Retinal pigment epithelial cell (primary cell): Measurements from ENCODE around the gene FLT4.

Experiments
- DNase-seq: peaks from one replicate; pipeline ENCODE4 v3.0.0-alpha.2; 2010; ENCODE audit warnings: low read depth
- H3K4me3 ChIP-seq: 2 replicates; pipeline ENCODE4 v1.5.1; 2011; ENCODE audit warnings: mild to moderate bottlenecking, low read length, control low read depth, moderate library complexity
- CTCF ChIP-seq: conservative IDR thresholded peaks from 2 replicates; pipeline ENCODE4 v1.5.1; 2011; ENCODE audit warnings: low read depth, low read length, control low read depth, inconsistent platforms

The FLT4 gene

GRCh38 chr5:180628827-180629750 is 20.3 kb downstream of the FLT4 start:
- H3K4me3 ChIP-seq: no peak overlapping the region
- no peak for DNase-seq
- no peak for TF ChIP-seq CTCF

GRCh38 chr5:180628211-180628610 is 21.2 kb downstream of the FLT4 start:
- H3K4me3 ChIP-seq: no peak overlapping the region
- DNase-seq: no peak
- TF ChIP-seq CTCF: no peak

GRCh38 chr5:180627386-180628120 is 21.8 kb downstream of the FLT4 start:
- H3K4me3 ChIP-seq: no peak overlapping the region
- no peak for DNase-seq
- no peak for TF ChIP-seq CTCF

DNA sequence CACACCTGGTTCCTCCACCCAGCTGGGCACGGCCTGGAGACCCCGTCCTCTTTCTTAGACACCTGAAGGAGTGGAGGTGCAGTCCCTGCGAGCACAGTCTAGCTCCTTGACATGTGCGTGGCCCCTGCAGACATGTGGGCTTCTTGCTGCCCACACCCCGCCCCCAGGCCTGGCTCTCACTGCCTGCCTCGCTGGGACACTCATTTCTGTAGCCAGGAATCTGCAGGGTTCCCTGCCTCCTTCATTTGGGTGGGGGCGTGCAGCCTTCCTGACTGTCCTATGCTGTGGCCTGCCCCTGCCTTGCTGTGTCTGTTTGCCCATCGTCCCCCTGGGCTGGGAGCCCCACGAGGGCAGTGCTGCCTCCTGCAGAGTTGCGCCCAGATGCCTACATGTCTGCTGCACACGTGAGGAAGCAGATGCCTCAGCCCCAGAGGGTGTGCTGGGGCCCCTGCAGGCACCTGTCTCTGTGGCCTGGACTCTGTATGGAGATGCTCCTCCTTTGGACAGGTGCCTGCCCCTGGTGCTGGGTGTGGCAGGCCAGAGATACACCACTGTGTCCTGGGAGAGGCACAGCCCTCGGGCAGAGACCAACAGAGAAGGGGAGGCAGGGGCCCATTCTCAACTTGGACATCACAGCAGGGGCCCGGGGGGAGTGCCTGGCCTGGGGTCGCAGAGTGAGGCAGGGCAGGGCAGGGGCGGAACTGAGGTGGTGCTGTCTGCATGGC is 22.6 kb downstream of the FLT4 start:
- no peak overlapping the region for H3K4me3 ChIP-seq
- no peak for DNase-seq
- no peak for TF ChIP-seq CTCF

GRCh38 chr5:180625791-180626660 is 23.4 kb downstream of the FLT4 start:
- DNase-seq: no peak
- H3K4me3 ChIP-seq: no peak overlapping the region
- no peak for TF ChIP-seq CTCF

- no peak for DNase-seq
- no peak for TF ChIP-seq CTCF
- H3K4me3 ChIP-seq: no peak overlapping the region
Measured at GRCh38 chr5:180625125-180625790, 24.1 kb downstream of the FLT4 start.
